Sigmoid colon (tissue), 4 donors: Measurements from ENCODE around the gene KDR.

Experiments
- POLR2A ChIP-seq, 2 donors: fragments of 450-650 bp; IDR thresholded peaks; one replicate each; pipeline ENCODE4 v1.6.1; 2016; ENCODE audit warnings: antibody characterized with exemption in 2 of 2, mild to moderate bottlenecking in 2 of 2, moderate library complexity in 2 of 2
- POLR2AphosphoS5 ChIP-seq, 4 donors: sonication (generic); formaldehyde crosslinking; IDR thresholded peaks; one replicate each; pipeline ENCODE4 v1.6.1; 2017; ENCODE audit warnings: antibody characterized with exemption in 4 of 4
- TF ChIP-seq, protein P1 (sequence below), 4 experiments: fragments of 450-650 bp in 3 of 4; fragments of 200-600 bp in 1 of 4; IDR thresholded peaks; one replicate each; pipeline ENCODE4 v1.5.1; 2016 to 2019; ENCODE audit warnings: antibody characterized with exemption in 4 of 4, mild to moderate bottlenecking in 3 of 4, moderate library complexity in 2 of 4

- TF ChIP-seq POLR2A (IDR thresholded peaks at IDR 0.05) (no peak), POLR2AphosphoS5 (IDR thresholded peaks at IDR 0.05) (no peak)
- TF ChIP-seq, protein P1, sequence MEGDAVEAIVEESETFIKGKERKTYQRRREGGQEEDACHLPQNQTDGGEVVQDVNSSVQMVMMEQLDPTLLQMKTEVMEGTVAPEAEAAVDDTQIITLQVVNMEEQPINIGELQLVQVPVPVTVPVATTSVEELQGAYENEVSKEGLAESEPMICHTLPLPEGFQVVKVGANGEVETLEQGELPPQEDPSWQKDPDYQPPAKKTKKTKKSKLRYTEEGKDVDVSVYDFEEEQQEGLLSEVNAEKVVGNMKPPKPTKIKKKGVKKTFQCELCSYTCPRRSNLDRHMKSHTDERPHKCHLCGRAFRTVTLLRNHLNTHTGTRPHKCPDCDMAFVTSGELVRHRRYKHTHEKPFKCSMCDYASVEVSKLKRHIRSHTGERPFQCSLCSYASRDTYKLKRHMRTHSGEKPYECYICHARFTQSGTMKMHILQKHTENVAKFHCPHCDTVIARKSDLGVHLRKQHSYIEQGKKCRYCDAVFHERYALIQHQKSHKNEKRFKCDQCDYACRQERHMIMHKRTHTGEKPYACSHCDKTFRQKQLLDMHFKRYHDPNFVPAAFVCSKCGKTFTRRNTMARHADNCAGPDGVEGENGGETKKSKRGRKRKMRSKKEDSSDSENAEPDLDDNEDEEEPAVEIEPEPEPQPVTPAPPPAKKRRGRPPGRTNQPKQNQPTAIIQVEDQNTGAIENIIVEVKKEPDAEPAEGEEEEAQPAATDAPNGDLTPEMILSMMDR (IDR thresholded peaks at IDR 0.05), result no peak
Measured at GRCh38 chr4:55162396-55162795, 37.0 kb upstream of the KDR start.
